D721Med (cell line): ENCODE results near the gene LRRC72.

Source experiments
- DNase-seq: peaks from one replicate; pipeline ENCODE4 v3.0.0; 2011; ENCODE audit warnings: low spot score; ENCODE audit not compliant: insufficient read length
- FAIRE-seq: peaks from 2 replicates; lab custom pipeline; 2011; peaks lifted over from hg19 to GRCh38; lab: Jason Lieb, UNC
- TF ChIP-seq, protein P1 (sequence below): IDR thresholded peaks from 2 replicates; pipeline ENCODE4 v1.5.1; 2012; ENCODE audit warnings: mild to moderate bottlenecking, control low read depth; ENCODE audit not compliant: insufficient read depth; ENCODE audit errors: missing control alignments

The LRRC72 gene

DNA sequence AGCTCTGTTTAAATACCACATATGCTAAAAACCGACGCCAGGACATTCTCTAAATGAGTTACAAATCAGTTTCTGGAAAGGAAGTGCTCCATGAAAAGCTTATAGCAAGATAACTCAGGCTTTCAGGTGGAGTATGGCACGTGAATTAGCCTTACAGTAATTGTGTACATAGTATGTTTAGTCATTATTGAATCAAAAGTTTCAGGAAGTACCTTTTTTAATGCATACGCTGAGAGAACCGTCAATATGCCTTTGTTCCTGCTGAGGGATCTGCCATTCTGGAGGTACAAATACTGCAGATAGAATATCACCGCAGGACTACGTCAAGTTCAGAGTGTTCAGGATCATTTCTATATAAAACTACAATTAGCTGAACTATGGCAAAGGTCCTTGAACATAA, 73.2 kb downstream of the LRRC72 start:
- FAIRE-seq = no peak
- DNase-seq = no peak
- TF ChIP-seq, protein P1, sequence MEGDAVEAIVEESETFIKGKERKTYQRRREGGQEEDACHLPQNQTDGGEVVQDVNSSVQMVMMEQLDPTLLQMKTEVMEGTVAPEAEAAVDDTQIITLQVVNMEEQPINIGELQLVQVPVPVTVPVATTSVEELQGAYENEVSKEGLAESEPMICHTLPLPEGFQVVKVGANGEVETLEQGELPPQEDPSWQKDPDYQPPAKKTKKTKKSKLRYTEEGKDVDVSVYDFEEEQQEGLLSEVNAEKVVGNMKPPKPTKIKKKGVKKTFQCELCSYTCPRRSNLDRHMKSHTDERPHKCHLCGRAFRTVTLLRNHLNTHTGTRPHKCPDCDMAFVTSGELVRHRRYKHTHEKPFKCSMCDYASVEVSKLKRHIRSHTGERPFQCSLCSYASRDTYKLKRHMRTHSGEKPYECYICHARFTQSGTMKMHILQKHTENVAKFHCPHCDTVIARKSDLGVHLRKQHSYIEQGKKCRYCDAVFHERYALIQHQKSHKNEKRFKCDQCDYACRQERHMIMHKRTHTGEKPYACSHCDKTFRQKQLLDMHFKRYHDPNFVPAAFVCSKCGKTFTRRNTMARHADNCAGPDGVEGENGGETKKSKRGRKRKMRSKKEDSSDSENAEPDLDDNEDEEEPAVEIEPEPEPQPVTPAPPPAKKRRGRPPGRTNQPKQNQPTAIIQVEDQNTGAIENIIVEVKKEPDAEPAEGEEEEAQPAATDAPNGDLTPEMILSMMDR = no peak

DNA sequence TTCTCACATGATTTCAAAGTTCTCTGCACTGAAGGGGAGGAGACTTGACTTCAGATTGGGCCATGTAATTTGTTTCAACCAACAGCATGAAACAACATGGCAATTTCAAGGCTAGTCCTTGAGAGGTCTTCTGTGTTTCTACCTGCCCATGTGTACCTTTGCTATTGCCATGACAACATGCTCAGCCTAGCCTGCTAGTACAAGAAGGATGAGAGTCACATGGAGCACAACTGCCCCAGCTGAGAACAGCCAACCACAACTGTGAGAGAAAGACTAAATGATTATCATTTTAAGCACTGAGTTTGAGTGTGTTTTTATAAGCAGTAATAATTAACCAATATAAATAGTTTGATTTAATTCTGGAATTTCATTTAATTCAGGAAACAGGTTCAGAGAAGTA, 77.0 kb downstream of the LRRC72 start:
- DNase-seq (no peak), FAIRE-seq (no peak)
- TF ChIP-seq, protein P1 = no peak

DNA sequence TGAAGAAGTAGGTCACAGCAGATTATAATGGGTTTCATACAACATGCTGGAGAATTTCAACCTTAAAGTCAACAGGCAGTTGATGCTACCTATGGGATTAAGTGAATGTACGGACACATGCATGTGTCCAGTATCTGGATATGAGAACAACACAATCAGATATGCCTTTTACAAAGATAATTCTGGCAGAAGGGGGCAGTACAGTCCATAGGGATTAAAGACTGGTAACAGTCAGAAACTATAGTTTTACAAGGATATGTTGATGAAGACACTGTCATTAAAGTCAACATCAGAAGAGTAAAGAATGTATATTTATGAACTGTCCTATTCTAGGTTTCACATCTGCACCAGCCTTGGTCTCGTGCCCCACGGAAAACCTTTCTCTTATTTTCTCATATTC, 77.4 kb downstream of the LRRC72 start:
- no peak for FAIRE-seq
- TF ChIP-seq, protein P1 = peak; percentile 16
- no peak for DNase-seq

DNA sequence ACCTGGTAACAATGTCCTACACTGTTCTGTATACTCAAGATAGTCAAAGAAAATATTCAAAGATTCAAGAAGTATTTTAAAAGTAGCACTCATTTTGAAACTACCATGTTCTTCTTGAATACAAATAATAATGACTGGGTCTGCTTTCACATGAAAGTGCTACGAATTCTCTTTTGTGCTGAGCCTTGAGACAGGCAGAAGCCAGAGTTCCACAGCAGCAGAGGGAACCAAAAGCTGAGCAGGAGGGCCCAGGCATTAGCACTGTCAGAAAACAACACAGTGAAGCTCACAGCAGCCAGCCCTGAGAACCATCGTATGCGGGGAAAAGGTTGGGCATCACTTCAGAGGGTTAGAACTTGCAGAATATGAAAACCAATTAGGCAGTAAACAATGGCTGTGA, 80.1 kb downstream of the LRRC72 start:
- TF ChIP-seq, protein P1 = no peak
- DNase-seq = no peak
- no peak for FAIRE-seq

- TF ChIP-seq, protein P1 = no peak
- DNase-seq = no peak
- FAIRE-seq = no peak
Measured at GRCh38 chr7:16609842-16610450, 83.3 kb downstream of the LRRC72 start.

DNA sequence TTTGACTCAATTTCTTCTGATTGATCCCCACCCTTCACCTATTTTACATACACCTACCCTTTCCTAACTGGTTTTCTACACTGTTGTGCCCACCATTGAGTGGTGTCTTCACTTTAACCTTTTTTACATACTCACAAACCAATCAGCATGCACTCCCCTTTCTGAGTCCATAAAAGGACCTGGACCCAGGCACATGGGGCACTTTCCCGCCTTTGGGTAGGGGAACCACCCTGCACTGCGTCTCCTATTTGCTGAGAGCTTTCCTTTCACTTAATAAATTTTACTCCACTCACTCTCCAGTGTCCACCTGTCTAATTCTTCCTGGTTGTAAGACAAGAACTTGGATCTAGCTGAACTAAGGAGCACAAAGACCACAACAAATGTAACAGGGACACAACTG, 85.1 kb downstream of the LRRC72 start:
- TF ChIP-seq, protein P1 = no peak
- DNase-seq = no peak
- FAIRE-seq = no peak

DNA sequence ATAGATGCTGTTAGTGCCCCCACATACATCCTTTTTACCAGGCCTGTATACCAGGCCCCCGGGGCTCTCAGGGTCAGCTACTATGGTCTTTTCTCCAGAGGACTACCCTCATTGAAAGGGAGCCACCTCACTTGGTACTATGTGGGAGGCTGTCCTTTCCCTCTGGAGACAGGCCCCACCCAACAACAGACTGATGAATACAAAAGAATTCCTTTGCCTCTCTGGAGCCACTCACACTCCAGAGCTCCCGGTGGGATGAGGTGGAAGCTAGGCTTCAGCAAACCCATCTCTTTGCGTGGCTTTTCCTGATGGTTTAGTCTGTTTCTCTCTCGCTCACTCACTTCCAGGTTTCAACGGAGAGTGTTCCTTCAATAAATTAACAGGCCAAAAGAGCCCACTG, 88.6 kb downstream of the LRRC72 start:
- FAIRE-seq (no peak), DNase-seq (no peak)
- TF ChIP-seq, protein P1 = no peak
